Keratinocyte (primary cell): ENCODE measurements around the gene HOXB4.

Experiments used
- EZH2 ChIP-seq: IDR thresholded peaks from one replicate; pipeline ENCODE4 v1.6.1; 2012; ENCODE audit warnings: inconsistent platforms, mild to moderate bottlenecking, low read length, moderate library complexity
- TF ChIP-seq, protein P1 (sequence below), 3 experiments: IDR thresholded peaks in 1 of 3; conservative IDR thresholded peaks in 1 of 3; optimal IDR thresholded peaks in 1 of 3; 2 replicates in 2 of 3; 3 replicates in 1 of 3; pipeline versions ENCODE3 to v1.5.1; 2011; ENCODE audit warnings: low read length in 3 of 3, mild to moderate bottlenecking in 3 of 3, moderate library complexity in 2 of 3, control low read depth in 1 of 3, inconsistent platforms in 1 of 3; ENCODE audit not compliant: insufficient read depth in 2 of 3; ENCODE audit errors: extremely low read depth in 1 of 3

GRCh38 chr17:48600244-48601098 lies 22.3 kb upstream of the HOXB4 start:
- TF ChIP-seq, protein P1, sequence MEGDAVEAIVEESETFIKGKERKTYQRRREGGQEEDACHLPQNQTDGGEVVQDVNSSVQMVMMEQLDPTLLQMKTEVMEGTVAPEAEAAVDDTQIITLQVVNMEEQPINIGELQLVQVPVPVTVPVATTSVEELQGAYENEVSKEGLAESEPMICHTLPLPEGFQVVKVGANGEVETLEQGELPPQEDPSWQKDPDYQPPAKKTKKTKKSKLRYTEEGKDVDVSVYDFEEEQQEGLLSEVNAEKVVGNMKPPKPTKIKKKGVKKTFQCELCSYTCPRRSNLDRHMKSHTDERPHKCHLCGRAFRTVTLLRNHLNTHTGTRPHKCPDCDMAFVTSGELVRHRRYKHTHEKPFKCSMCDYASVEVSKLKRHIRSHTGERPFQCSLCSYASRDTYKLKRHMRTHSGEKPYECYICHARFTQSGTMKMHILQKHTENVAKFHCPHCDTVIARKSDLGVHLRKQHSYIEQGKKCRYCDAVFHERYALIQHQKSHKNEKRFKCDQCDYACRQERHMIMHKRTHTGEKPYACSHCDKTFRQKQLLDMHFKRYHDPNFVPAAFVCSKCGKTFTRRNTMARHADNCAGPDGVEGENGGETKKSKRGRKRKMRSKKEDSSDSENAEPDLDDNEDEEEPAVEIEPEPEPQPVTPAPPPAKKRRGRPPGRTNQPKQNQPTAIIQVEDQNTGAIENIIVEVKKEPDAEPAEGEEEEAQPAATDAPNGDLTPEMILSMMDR (optimal IDR thresholded peaks at IDR 0.05 in 1 of 3, IDR thresholded peaks at IDR 0.05 in 1 of 3, conservative IDR thresholded peaks at IDR 0.05 in 1 of 3; ENCODE audit: extremely low read depth in 1 of 3, insufficient read depth in 2 of 3, low read length in 3 of 3) = no peak
- no peak for TF ChIP-seq EZH2
